Measurements from ENCODE around the gene GSTCD. TPM values are rescaled to one million over a fixed set of nuclear protein-coding genes. Genes with fewer than 3 reads are reported as not detected.

The GSTCD gene
- total RNA-seq, 2 experiments from 2014 or later = 20.2 to 22.3 TPM

DNA sequence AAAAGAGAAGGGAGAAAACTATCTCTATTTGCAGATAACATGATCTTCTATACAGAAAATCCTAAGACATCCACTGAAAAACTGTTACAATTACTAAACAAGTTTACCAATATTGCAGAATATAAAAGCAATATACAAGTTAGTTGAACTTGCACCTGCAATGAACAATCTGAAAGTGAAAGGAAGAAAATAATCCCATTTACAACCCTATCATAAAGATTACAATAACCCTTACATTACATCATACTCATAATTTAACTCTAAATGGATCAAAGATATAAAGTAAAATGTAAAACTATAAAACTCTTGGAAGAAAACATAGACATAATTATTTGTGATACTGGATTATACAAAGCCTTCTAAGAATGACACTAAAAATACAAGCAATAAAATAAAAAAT, 77.2 kb downstream of the GSTCD start:
- no peaks in the 10 kb centered on the region for H3K9me2 ChIP-seq (ENCODE audit: insufficient read depth, low read length)
- H3K4me1 ChIP-seq (ENCODE audit: insufficient read depth, low read length, poor library complexity, severe bottlenecking) = no peaks in the 10 kb centered on the region
- H3K4me3 ChIP-seq (ENCODE audit: low read depth, low read length, poor library complexity, severe bottlenecking) = no peak overlapping the region
- H4K20me1 ChIP-seq (ENCODE audit: insufficient read depth, low read length) = no peaks in the 10 kb centered on the region
- ChIA-PET CTCF (ENCODE audit: unreplicated experiment) (no interaction called here), POLR2A (no interaction called here)
- no peaks in the 10 kb centered on the region for H3K79me2 ChIP-seq (ENCODE audit: insufficient read depth, low read depth, low read length)
- H3K4me2 ChIP-seq (ENCODE audit: low read length) = no peak overlapping the region
- H3K9me3 ChIP-seq (ENCODE audit: low read length) = no peaks in the 10 kb centered on the region
- intact Hi-C loops (cut with micrococcal nuclease; ENCODE audit: unreplicated experiment) = no loop called here
- no peak for DNase-seq (ENCODE audit: low spot score)
- no peak overlapping the region for H3K27ac ChIP-seq (ENCODE audit: low read depth, low read length, poor library complexity, severe bottlenecking)
- no peaks in the 10 kb centered on the region for H3K36me3 ChIP-seq (ENCODE audit: insufficient read depth, low read length)
- TF ChIP-seq, protein P1, sequence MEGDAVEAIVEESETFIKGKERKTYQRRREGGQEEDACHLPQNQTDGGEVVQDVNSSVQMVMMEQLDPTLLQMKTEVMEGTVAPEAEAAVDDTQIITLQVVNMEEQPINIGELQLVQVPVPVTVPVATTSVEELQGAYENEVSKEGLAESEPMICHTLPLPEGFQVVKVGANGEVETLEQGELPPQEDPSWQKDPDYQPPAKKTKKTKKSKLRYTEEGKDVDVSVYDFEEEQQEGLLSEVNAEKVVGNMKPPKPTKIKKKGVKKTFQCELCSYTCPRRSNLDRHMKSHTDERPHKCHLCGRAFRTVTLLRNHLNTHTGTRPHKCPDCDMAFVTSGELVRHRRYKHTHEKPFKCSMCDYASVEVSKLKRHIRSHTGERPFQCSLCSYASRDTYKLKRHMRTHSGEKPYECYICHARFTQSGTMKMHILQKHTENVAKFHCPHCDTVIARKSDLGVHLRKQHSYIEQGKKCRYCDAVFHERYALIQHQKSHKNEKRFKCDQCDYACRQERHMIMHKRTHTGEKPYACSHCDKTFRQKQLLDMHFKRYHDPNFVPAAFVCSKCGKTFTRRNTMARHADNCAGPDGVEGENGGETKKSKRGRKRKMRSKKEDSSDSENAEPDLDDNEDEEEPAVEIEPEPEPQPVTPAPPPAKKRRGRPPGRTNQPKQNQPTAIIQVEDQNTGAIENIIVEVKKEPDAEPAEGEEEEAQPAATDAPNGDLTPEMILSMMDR (conservative IDR thresholded peaks at IDR 0.05; ENCODE audit: low read length) = no peak
- TF ChIP-seq EZH2phosphoT487 (IDR thresholded peaks at IDR 0.05; ENCODE audit: borderline replicate concordance, low read depth, low read length) = no peak
- no peak overlapping the region for H2AFZ ChIP-seq (ENCODE audit: low read length)
- BruUV-seq (replicated peaks) = no TSS peak

DNA sequence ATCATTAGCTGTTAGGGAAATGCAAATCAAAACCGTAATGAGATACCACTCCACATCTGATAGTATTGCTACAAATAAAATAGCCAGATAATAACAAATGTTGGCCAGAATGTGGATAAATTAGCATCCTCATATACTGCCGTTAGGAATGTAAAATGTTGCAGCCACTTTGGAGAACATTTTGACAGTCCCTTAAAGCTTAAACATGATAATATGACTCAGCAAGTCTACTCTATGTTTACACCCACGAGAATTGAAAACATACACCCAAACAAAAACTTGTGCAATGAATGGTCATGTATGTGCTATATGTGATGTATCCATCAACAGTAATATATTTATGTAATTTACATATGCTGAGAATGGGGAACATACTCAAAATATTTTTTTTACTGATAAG, 78.2 kb downstream of the GSTCD start:
- BruUV-seq (replicated peaks) = no TSS peak
- intact Hi-C loops (cut with micrococcal nuclease; ENCODE audit: unreplicated experiment) = no loop called here
- CTCF ChIA-PET (ENCODE audit: unreplicated experiment) = no interaction called here

DNA sequence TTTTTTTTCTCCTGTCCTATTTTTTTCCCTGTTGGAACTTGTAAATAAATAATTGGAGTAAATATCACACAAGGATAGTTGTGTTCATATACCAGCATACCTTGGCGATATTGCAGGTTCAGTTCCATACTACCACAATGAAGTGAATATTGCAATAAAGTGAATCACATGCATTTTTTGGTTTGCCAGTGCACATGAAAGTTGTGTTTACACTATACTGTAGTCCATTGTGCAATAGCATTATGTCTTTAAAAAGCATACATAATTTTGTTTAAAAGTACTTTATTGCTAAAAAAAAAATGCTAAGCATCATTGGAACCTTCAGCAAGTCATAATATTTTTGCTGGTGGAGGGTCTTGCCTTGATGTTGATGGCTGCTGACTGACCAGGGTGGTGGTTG, 88.6 kb downstream of the GSTCD start:
- no peak for DNase-seq (ENCODE audit: low spot score)
- TF ChIP-seq, protein P1 (conservative IDR thresholded peaks at IDR 0.05; ENCODE audit: low read length) = no peak
- no peak for TF ChIP-seq EZH2phosphoT487 (IDR thresholded peaks at IDR 0.05; ENCODE audit: borderline replicate concordance, low read depth, low read length)
- no peak overlapping the region for H3K27ac ChIP-seq (ENCODE audit: low read depth, low read length, poor library complexity, severe bottlenecking)
- no peak overlapping the region for H3K4me3 ChIP-seq (ENCODE audit: low read depth, low read length, poor library complexity, severe bottlenecking)
- no peaks in the 10 kb centered on the region; the same call in 1 of the 2 replicates for H4K20me1 ChIP-seq (ENCODE audit: insufficient read depth, low read length)
- ChIA-PET CTCF (ENCODE audit: unreplicated experiment) (no interaction called here), POLR2A (no interaction called here)
- H3K9me2 ChIP-seq (ENCODE audit: insufficient read depth, low read length) = no peaks in the 10 kb centered on the region
- H3K4me1 ChIP-seq (ENCODE audit: insufficient read depth, low read length, poor library complexity, severe bottlenecking) = no peaks in the 10 kb centered on the region
- no peaks in the 10 kb centered on the region for H3K36me3 ChIP-seq (ENCODE audit: insufficient read depth, low read length)
- no peak overlapping the region for H2AFZ ChIP-seq (ENCODE audit: low read length)
- intact Hi-C loops (cut with micrococcal nuclease; ENCODE audit: unreplicated experiment) = no loop called here
- no peaks in the 10 kb centered on the region for H3K79me2 ChIP-seq (ENCODE audit: insufficient read depth, low read depth, low read length)
- H3K4me2 ChIP-seq (ENCODE audit: low read length) = no peak overlapping the region
- H3K9me3 ChIP-seq (ENCODE audit: low read length) = no peaks in the 10 kb centered on the region
- no TSS peak for BruUV-seq (replicated peaks)

More for the DNA sequence above, 78.2 kb downstream of the GSTCD start:
- Histone ChIP-seq H3K4me2 (ENCODE audit: low read length) (no peak overlapping the region), H3K9me2 (ENCODE audit: insufficient read depth, low read length) (no peaks in the 10 kb centered on the region), H2AFZ (ENCODE audit: low read length) (no peak overlapping the region), H3K9me3 (ENCODE audit: low read length) (no peaks in the 10 kb centered on the region), H3K4me3 (ENCODE audit: low read depth, low read length, poor library complexity, severe bottlenecking) (no peak overlapping the region), H3K27ac (ENCODE audit: low read depth, low read length, poor library complexity, severe bottlenecking) (no peak overlapping the region), H4K20me1 (ENCODE audit: insufficient read depth, low read length) (no peaks in the 10 kb centered on the region), H3K4me1 (ENCODE audit: insufficient read depth, low read length, poor library complexity, severe bottlenecking) (no peaks in the 10 kb centered on the region), H3K79me2 (ENCODE audit: insufficient read depth, low read depth, low read length) (no peaks in the 10 kb centered on the region), H3K36me3 (ENCODE audit: insufficient read depth, low read length) (no peaks in the 10 kb centered on the region)
- POLR2A ChIA-PET = interaction anchor here (1.5 kb wide), 1 partner anchor 380 kb away, joined by 3 read pairs; no protein-coding TSS in a partner anchor
- TF ChIP-seq EZH2phosphoT487 (IDR thresholded peaks at IDR 0.05; ENCODE audit: borderline replicate concordance, low read depth, low read length) = no peak
- TF ChIP-seq, protein P1 (conservative IDR thresholded peaks at IDR 0.05; ENCODE audit: low read length) = no peak
- DNase-seq (ENCODE audit: low spot score) = no peak

Data from OCI-LY7 (cell line).